K562 (cell line): ENCODE measurements around the gene PPP2R2B. TPM values are rescaled to one million over a fixed set of nuclear protein-coding genes. Genes with fewer than 3 reads are reported as not detected.

Experiments used
- ATAC-seq: fragments of 200-7000 bp; cut with Tn5 transposase; 3 replicates; pipeline ENCODE4 v1.9.1; 2020; ENCODE audit warnings: moderate library complexity
- BruUV-seq: library from RNA; stranded (reverse); fragments of 400-500 nt; replicated peaks from 2 replicates; lab custom pipeline; 2021; lab: Mats Ljungman, UMichigan
- CTCF ChIA-PET: fragments of 300-600 bp; formaldehyde crosslinking; extraction: SDS; loops from one replicate; lab custom pipeline; 2021; ENCODE audit warnings: low intra/inter-chr PET ratio; lab: Yijun Ruan, JAX
- POLR2A ChIA-PET: fragments of 300-600, 350-650 bp; sonication (Branson Sonifier 250); formaldehyde crosslinking; extraction: SDS; loops from one replicate; lab custom pipeline; 2021; ENCODE audit warnings: antibody characterized with exemption, inconsistent platforms; lab: Yijun Ruan, JAX
- DNase-seq, 4 experiments: peaks; one replicate each; pipeline versions ENCODE4 v3.0.0 to v3.0.0-alpha.2; 2011 to 2018; ENCODE audit warnings: low spot score in 3 of 4, mixed read lengths in 3 of 4; ENCODE audit errors: extremely low read depth in 1 of 4
- FAIRE-seq: peaks from 2 replicates; lab custom pipeline; 2011; peaks lifted over from hg19 to GRCh38; lab: Jason Lieb, UNC
- H2AFZ ChIP-seq: 2 replicates; pipeline ENCODE4 v1.6.0; 2011; ENCODE audit warnings: low read depth, low read length, control low read depth, inconsistent platforms
- H3K27ac ChIP-seq: fragments of 200-600 bp; 3 replicates; pipeline ENCODE4 v1.8.0; 2011; ENCODE audit warnings: low read depth, mild to moderate bottlenecking, control low read depth, inconsistent platforms, low read length, moderate library complexity, mixed read lengths; ENCODE audit errors: extremely low read depth
- H3K27me3 ChIP-seq, 2 experiments: fragments of 300-600 bp in 1 of 2; 2 replicates in 1 of 2; 3 replicates in 1 of 2; pipeline versions ENCODE4 v1.6.0 to v1.8.0; 2011; ENCODE audit warnings: inconsistent platforms in 2 of 2, low read length in 2 of 2, mild to moderate bottlenecking in 1 of 2, mixed read lengths in 1 of 2, moderate library complexity in 1 of 2; ENCODE audit not compliant: control insufficient read depth in 2 of 2, insufficient read depth in 2 of 2
- H3K36me3 ChIP-seq: fragments of 300-600 bp; 3 replicates; pipeline ENCODE4 v1.8.0; 2011; ENCODE audit warnings: mild to moderate bottlenecking, low read length, inconsistent platforms; ENCODE audit not compliant: control insufficient read depth, insufficient read depth
- H3K4me1 ChIP-seq, 2 experiments: fragments of 200-600 bp in 1 of 2; replicated peaks in 1 of 2; 2 replicates in 1 of 2; 3 replicates in 1 of 2; pipeline versions ENCODE4 v1.5.1 to v1.8.0; 2011; ENCODE audit warnings: inconsistent platforms in 2 of 2, low read length in 2 of 2, mild to moderate bottlenecking in 1 of 2, mixed read lengths in 1 of 2, moderate library complexity in 1 of 2; ENCODE audit not compliant: control insufficient read depth in 2 of 2, insufficient read depth in 2 of 2
- H3K4me2 ChIP-seq: 2 replicates; pipeline ENCODE4 v1.6.1; 2011; ENCODE audit warnings: low read length, control low read depth, inconsistent platforms, mixed read lengths; ENCODE audit not compliant: insufficient read depth
- H3K4me3 ChIP-seq: fragments of 200-600 bp; sonication (generic), shearing (Covaris generic); 2 replicates; pipeline ENCODE4 v1.5.1; 2016; ENCODE audit warnings: control low read depth, inconsistent platforms
- H3K79me2 ChIP-seq: fragments of 200-600 bp; 3 replicates; pipeline ENCODE4 v1.8.0; 2011; ENCODE audit warnings: low read length, inconsistent platforms; ENCODE audit not compliant: control insufficient read depth, insufficient read depth
- H3K9ac ChIP-seq, 2 experiments: 2 replicates each; pipeline versions ENCODE4 v1.6.0 to v1.6.1; 2011; ENCODE audit warnings: low read depth in 2 of 2, low read length in 2 of 2, control low read depth in 1 of 2, inconsistent platforms in 1 of 2, mild to moderate bottlenecking in 1 of 2, mixed read lengths in 1 of 2; ENCODE audit not compliant: insufficient read depth in 1 of 2
- H3K9me1 ChIP-seq: one replicate; pipeline ENCODE4 v1.6.0; 2011; ENCODE audit warnings: inconsistent platforms, mild to moderate bottlenecking, low read length, moderate library complexity; ENCODE audit not compliant: control insufficient read depth, insufficient read depth
- H3K9me3 ChIP-seq: replicated peaks from 2 replicates; pipeline ENCODE4 v1.5.1; 2011; ENCODE audit warnings: low read depth, low read length, inconsistent platforms; ENCODE audit not compliant: control insufficient read depth, insufficient read depth
- H4K20me1 ChIP-seq: replicated peaks from 2 replicates; pipeline ENCODE4 v1.6.1; 2011; ENCODE audit warnings: low read length, inconsistent platforms, mixed read lengths; ENCODE audit not compliant: control insufficient read depth, insufficient read depth
- DPF2 ChIP-seq: fragments of 450-650 bp; IDR thresholded peaks from 2 replicates; pipeline ENCODE4 v1.6.1; 2016
- GTF2E2 ChIP-seq: fragments of 200-800 bp; sonication (Bioruptor generic); IDR thresholded peaks from 2 replicates; pipeline ENCODE4 v1.6.1; 2016; ENCODE audit warnings: missing genetic modification characterization, missing compliant biosample characterization
- NFXL1 ChIP-seq: fragments of 450-650 bp; formaldehyde crosslinking; IDR thresholded peaks from 2 replicates; pipeline ENCODE4 v1.4.0; 2021; ENCODE audit warnings: mild to moderate bottlenecking
- PRDM10 ChIP-seq: fragments of 450-650 bp; IDR thresholded peaks from 2 replicates; pipeline ENCODE4 v1.6.1; 2018; ENCODE audit not compliant: partially characterized antibody
- RBFOX2 ChIP-seq: fragments of 200-400 bp; formaldehyde crosslinking; IDR thresholded peaks from 2 replicates; pipeline ENCODE4 v1.6.1; 2017; ENCODE audit warnings: low read depth, mild to moderate bottlenecking, low read length, moderate library complexity
- SNIP1 ChIP-seq: fragments of 450-650 bp; IDR thresholded peaks from 2 replicates; pipeline ENCODE4 v1.7.1; 2017; ENCODE audit warnings: low read depth, mild to moderate bottlenecking
- THAP12 ChIP-seq: fragments of 250-450 bp; sonication (Bioruptor Pico); IDR thresholded peaks from 2 replicates; pipeline ENCODE4 v1.9.0; 2021; ENCODE audit warnings: mild to moderate bottlenecking, inconsistent platforms
- ZNF668 ChIP-seq: fragments of 250-450 bp; sonication (Bioruptor Pico); IDR thresholded peaks from 2 replicates; pipeline ENCODE4 v1.8.0; 2022; ENCODE audit warnings: mild to moderate bottlenecking, inconsistent platforms
- ZNF695 ChIP-seq: fragments of 450-650 bp; formaldehyde crosslinking; IDR thresholded peaks from 2 replicates; pipeline ENCODE4 v1.4.0; 2020; ENCODE audit warnings: mild to moderate bottlenecking, moderate library complexity
- WGBS: fragments of 100-300 bp; shearing (Covaris generic); methylation state at CpG from one replicate; pipeline ENCODE4 v1.1.6; 2016; ENCODE audit warnings: low coverage, mixed read lengths; ENCODE audit not compliant: insufficient coverage; ENCODE audit errors: missing lambda C conversion rate; 5-methylcytosine and 5-hydroxymethylcytosine counted together
- in situ Hi-C: fragments of 300-500 bp; cut with MboI; formaldehyde crosslinking; loops from 4 replicates; pipeline ENCODE4 v1.15.0; 2018; ENCODE audit warnings: inconsistent platforms, mixed read lengths
- intact Hi-C: fragments of 100-400 bp; cut with micrococcal nuclease; formaldehyde crosslinking; loops from 2 replicates; pipeline ENCODE4 v1.14.2; 2022
- polyA plus RNA-seq, 8 experiments: library from polyadenylated mRNA; depleted of rRNA in 4 of 8; stranded (reverse) in 5 of 8; unstranded in 3 of 8; fragments of >200 nt; fragmentation: Nextera tagmentation in 2 of 8; fragmentation: Illumina TruSeq in 1 of 8; extraction: Ambion mirVana in 2 of 8; extraction: Trizol in 1 of 8; gene quantifications; 2 replicates each; pipeline versions ENCODE4 v1.2.1 to v1.2.3, GENCODE V29; 2011 to 2014; ENCODE audit warnings: inconsistent platforms in 1 of 8, missing spikeins in 1 of 8
- total RNA-seq, 7 experiments: library from RNA; depleted of rRNA in 6 of 7; stranded (reverse); fragments of >200 nt in 6 of 7; fragmentation: Illumina TruSeq in 2 of 7; extraction: Trizol in 2 of 7; gene quantifications; 2 replicates each; pipeline versions ENCODE4 v1.2.1 to v1.2.3, GENCODE V29; 2011 to 2021; ENCODE audit warnings: low replicate concordance in 1 of 7

PPP2R2B gene
- total and polyA plus RNA-seq, 9 of the 15 experiments (the other 6 are each of a cell fraction or from before 2014, with no cell fraction given): not detected

- Histone ChIP-seq H3K36me3 (no peaks in the 10 kb centered on the region), H3K9ac (no peak overlapping the region), H3K4me3 (no peak overlapping the region), H3K27ac (no peak overlapping the region), H3K9me3 (no peaks in the 10 kb centered on the region; the same call in 1 of the 2 replicates), H3K9me1 (no peaks in the 10 kb centered on the region), H3K27me3 (no peaks in the 10 kb centered on the region), H3K79me2 (no peaks in the 10 kb centered on the region), H3K4me2 (no peak overlapping the region), H2AFZ (no peak overlapping the region), H3K4me1 (no peaks in the 10 kb centered on the region), H4K20me1 (no peaks in the 10 kb centered on the region)
- intact Hi-C loops: no loop called here
- in situ Hi-C loops: no loop called here
- DNase-seq: no peak
- no peak for ATAC-seq
- WGBS: 2% methylated on average over 4 of the region's 4 CpGs
- FAIRE-seq: no peak
- TF ChIP-seq ZNF668: no peak
- ChIA-PET POLR2A (interaction anchor here (0.7 kb wide), 1 partner anchor 34 kb away, joined by 3 read pairs; no protein-coding TSS in a partner anchor), CTCF (no interaction called here)
- BruUV-seq: no TSS peak
Measured at GRCh38 chr5:146894753-146895521, 16.4 kb upstream of the PPP2R2B start.

- in situ Hi-C loops: no loop called here
- Histone ChIP-seq H3K27ac (no peak overlapping the region), H3K4me2 (no peak overlapping the region), H3K79me2 (no peaks in the 10 kb centered on the region), H2AFZ (no peak overlapping the region), H3K36me3 (no peaks in the 10 kb centered on the region), H3K9ac (no peak overlapping the region), H3K9me1 (no peaks in the 10 kb centered on the region), H3K4me1 (no peaks in the 10 kb centered on the region), H4K20me1 (no peaks in the 10 kb centered on the region), H3K9me3 (no peaks in the 10 kb centered on the region; the same call in 1 of the 2 replicates), H3K27me3 (no peaks in the 10 kb centered on the region), H3K4me3 (no peak overlapping the region)
- POLR2A ChIA-PET: no interaction called here
- DNase-seq (no peak), FAIRE-seq (no peak), ATAC-seq (no peak)
- CTCF ChIA-PET: no interaction called here
- 0% methylated on average over 3 of the region's 3 CpGs for WGBS
- intact Hi-C loops: no loop called here
- BruUV-seq: no TSS peak
- TF ChIP-seq RBFOX2: no peak
- TF ChIP-seq ZNF695 (CRISPR knock-in tag): no peak
- no peak for TF ChIP-seq GTF2E2 (tag)
- no peak for TF ChIP-seq NFXL1
- no peak for TF ChIP-seq DPF2
- TF ChIP-seq SNIP1: no peak
- TF ChIP-seq PRDM10: no peak
- no peak for TF ChIP-seq THAP12
Measured at GRCh38 chr5:146893991-146894390, 15.4 kb upstream of the PPP2R2B start.
